Right atrium auricular region (tissue), 2 donors: Measurements from ENCODE around the gene INHBB. TPM values are rescaled to one million over a fixed set of nuclear protein-coding genes. Genes with fewer than 3 reads are reported as not detected.

Source experiments
- DNase-seq: peaks from one replicate; pipeline ENCODE4 v3.0.0-alpha.2; 2019; ENCODE audit warnings: low spot score
- H3K27ac ChIP-seq, 2 donors: fragments of 200-600 bp; sonication (generic); 1 replicate in 1 of 2; 2 replicates in 1 of 2; pipeline ENCODE4 v1.5.1; 2016 to 2019
- H3K27me3 ChIP-seq, 2 donors: fragments of 200-600 bp; sonication (generic); one replicate each; pipeline versions ENCODE4 v1.5.1 to v1.6.0; 2017 to 2019
- H3K36me3 ChIP-seq: fragments of 200-600 bp; sonication (generic); one replicate; pipeline ENCODE4 v1.5.1; 2016
- H3K4me1 ChIP-seq, 2 donors: fragments of 200-600 bp; sonication (generic); one replicate each; pipeline versions ENCODE4 v1.5.1 to v1.6.0; 2017 to 2019
- H3K4me3 ChIP-seq, 2 donors: fragments of 200-600 bp; sonication (generic); 1 replicate in 1 of 2; 2 replicates in 1 of 2; pipeline ENCODE4 v1.5.1; 2017 to 2019; ENCODE audit warnings: mild to moderate bottlenecking in 1 of 2, moderate library complexity in 1 of 2
- H3K9me3 ChIP-seq, 2 donors: fragments of 200-600 bp; sonication (generic); one replicate each; pipeline ENCODE4 v1.5.1; 2019
- CTCF ChIP-seq, 2 donors: fragments of 200-600 bp; sonication (generic); IDR thresholded peaks; one replicate each; pipeline ENCODE4 v1.5.1; 2019; ENCODE audit warnings: antibody characterized with exemption in 2 of 2
- total RNA-seq, 2 donors: library from RNA; depleted of rRNA; stranded (reverse); fragments of >200 nt; gene quantifications; one replicate each; pipeline ENCODE4 v1.1.0, GENCODE V29; 2016

The INHBB gene
- total RNA-seq, 2 donors from 2014 or later = 0.74 to 5.9 TPM

DNA sequence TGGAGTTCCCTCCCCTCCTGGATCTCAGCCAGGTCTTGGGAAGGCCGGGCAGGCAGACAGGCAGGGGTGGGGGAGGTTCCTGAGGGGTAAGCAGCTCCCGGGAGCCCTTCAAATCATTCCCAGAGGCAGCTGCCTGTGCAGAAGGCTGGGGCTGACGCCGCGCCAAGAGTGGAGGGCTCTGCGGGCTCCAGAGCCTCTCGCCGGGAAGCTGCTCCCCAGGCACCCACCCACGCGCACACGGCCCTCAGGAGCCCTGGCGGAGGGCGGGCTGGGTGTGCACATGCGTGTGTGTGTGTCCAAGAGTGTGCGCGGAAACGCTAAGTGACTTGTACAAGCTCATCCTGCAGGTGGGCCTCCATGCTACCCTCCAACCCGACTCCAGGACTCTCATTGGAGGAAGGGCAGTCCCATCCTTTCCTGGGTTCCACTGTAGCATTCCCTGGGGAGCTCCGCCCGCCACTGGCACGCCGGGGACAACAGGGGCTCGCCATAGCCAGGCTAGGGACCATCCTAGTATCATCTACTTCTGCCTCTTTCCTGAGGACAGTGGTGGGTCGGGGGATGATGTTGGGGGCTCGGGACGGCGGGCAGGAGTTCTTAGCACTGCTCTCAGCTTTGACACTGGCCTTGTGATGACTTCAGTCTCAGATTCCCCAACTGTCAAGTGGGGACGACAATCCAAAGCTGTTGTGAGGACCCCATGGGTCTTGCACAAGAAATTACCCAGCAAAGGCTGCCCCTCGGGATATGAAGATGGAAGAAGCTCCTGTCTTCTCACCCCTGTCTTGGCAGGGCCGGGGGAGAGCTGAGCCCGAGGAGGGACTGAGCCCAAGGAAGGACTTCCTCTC lies 50.3 kb downstream of the INHBB start:
- Histone ChIP-seq H3K36me3 (no peaks in the 10 kb centered on the region), H3K4me3 (no peak overlapping the region), H3K9me3 (no peaks in the 10 kb centered on the region), H3K4me1 (no peaks in the 10 kb centered on the region), H3K27ac (no peak overlapping the region), H3K27me3 (no peaks in the 10 kb centered on the region)
- TF ChIP-seq CTCF (IDR thresholded peaks at IDR 0.05) = no peak
- DNase-seq = no peak

DNA sequence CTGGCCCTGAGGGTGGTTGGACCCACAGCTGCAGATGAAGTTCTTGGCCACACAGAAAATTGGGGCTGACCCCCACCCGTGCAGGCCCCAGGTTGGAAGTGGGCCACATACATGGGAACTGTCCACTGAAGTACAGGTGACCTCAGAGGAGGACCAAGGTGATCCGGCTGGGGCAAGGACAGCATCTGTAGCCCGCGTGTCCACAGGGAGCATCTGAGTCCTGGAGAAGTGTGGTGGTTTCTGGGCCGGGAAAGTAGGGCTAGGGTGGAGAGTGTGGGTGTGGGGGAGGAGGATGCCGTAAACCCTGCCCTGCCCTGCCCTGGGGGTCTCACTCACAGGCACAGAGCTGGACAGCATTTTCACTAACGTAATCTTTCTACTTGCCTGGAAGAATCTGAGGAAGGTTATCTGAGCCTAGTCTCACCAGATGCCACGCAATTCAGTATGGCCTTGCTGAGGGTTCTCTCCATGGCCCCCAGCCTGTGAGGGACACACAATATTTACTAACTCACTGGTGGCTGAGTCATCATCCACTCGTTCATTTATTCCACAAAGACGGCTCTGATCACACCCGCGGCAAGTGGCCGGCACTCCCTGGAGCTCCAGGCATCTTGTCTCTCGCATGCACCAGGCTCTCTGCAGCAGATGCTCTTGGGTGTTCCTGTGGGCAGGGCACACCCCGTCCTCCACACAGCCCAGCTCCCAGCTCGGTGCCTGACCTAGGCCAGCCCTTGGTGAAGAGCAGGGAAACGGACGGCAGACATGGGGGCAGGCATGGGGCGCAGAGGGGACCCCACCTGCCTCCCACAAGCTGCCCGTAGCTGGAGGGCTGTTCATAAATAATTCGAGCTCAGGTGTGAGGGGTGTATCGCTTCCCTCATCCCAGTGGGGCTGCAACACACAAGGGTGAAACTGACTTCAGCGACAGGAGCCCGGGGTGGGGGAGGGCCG lies 51.2 kb downstream of the INHBB start:
- Histone ChIP-seq H3K4me3 (no peak overlapping the region), H3K36me3 (no peaks in the 10 kb centered on the region), H3K27me3 (no peaks in the 10 kb centered on the region), H3K27ac (no peak overlapping the region), H3K4me1 (no peaks in the 10 kb centered on the region), H3K9me3 (no peaks in the 10 kb centered on the region)
- no peak for DNase-seq
- TF ChIP-seq CTCF (IDR thresholded peaks at IDR 0.05) = no peak

- Histone ChIP-seq H3K36me3 (no peaks in the 10 kb centered on the region), H3K4me1 (no peaks in the 10 kb centered on the region), H3K9me3 (no peaks in the 10 kb centered on the region), H3K27me3 (no peaks in the 10 kb centered on the region), H3K4me3 (no peak overlapping the region), H3K27ac (no peak overlapping the region)
- DNase-seq = no peak
- no peak for TF ChIP-seq CTCF (IDR thresholded peaks at IDR 0.05)
Measured at GRCh38 chr2:120398051-120398995, 52.4 kb downstream of the INHBB start.

DNA sequence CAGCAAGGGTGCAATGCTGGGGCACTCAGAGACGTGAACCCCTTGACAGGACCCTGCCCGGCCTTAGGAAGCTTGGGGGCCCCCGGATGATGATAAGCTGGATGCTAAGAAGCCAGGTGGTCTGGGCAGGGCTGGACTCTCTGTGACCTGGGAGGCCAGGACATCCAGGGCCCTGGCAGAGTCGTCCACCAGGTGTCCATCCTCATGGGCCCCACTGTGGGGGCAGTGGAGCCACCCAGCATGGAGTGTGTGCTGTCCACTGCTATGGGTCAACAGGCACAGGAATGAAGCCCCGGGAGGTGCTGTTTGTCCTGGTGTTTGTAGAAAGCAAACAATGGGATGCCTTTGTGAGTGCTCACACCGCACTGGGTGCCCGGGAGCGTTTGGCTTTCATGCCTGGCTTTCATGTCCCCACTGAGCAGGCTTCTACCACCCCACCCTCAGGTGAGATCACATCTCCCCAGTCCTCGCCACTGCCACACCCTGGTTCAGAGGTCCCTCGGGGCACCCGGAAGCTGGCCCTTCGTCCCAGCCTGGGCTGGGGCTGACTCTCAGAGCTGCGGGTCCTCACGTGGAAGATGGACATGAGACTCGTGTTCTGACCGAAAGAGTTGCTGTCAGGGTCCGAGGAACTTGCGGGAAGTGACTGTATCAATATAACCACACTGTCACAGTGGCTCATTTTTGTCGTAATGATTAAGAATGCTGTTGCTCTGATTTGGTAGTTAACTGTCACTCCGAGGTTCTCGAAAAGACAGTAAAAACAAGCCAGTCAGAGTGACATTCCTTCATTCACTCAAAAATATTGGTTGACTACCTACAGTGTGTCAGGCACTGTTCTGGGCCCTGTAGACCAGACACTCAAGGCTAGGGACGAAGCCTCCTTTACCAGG lies 53.3 kb downstream of the INHBB start:
- no peak overlapping the region for H3K27ac ChIP-seq
- H3K4me3 ChIP-seq = no peak overlapping the region
- H3K27me3 ChIP-seq = no peaks in the 10 kb centered on the region
- no peak for DNase-seq
- no peak for TF ChIP-seq CTCF (IDR thresholded peaks at IDR 0.05)
- no peaks in the 10 kb centered on the region for H3K4me1 ChIP-seq
- no peaks in the 10 kb centered on the region for H3K36me3 ChIP-seq
- no peaks in the 10 kb centered on the region for H3K9me3 ChIP-seq
